GM19455 (cell line): ENCODE data around the gene MLXIP.
"Not testable (repeated sequence)": the region's sequence is repeated elsewhere in the genome, so short reads cannot be mapped to it uniquely, and the experiment has no call there.

Source experiments
- ATAC-seq: cut with Tn5 transposase; IDR thresholded peaks from one replicate; pipeline ENCODE4 v1.9.1; 2021; ENCODE audit not compliant: unreplicated experiment

The MLXIP gene

DNA sequence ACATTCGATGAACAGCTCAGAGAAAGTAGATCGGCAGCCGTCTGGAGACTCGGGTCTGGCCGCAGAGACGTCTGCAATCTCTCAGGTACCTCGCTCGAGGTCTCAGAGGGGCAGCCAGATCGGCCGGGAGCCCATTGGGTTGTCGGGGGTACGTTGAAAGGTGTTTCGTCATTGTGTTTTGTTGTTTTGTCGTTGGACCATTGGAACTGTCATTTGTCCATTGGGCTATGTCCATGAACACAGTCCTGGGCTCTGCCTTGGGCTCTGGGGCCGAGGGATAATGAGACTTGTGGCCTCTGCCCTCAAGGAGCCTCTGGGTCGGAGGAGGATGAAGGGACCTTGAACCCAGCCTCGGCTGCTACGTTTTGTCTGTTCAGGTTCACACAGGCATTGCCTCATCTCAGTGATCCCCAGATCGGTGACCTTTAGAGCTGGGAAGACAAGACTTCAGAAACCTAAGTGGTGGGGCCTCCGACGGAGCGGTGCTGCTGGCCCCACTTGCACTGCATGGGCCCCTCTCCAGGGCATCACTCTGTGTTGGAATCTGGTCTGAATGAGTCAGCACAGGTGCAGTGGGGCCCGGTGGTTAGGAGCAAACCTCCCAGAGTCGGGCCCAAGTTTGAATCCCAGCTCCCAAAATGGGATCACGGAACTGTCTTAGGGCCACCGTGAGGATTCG is 23.6 kb upstream of the MLXIP start:
- ATAC-seq, result no peak

DNA sequence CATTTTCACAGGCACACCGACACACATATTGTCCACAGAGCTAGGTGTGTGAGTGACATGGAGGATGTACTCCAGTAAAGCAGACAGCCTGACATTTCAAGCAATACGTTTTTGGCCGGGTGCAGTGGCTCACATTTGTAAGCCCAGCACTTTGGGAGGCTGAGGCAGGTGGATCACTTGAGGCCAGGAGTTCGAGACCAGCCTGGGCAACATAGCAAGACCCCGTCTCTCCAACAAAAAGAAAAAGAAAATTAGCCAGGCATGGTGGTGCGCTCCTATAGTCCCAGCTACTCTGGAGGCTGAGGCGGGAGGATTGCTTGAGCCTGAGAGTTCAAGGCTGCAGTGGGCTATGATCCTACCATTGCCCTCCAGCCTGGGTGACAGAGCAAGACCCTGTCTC is 22.1 kb upstream of the MLXIP start:
- ATAC-seq, result not testable (repeated sequence)

DNA sequence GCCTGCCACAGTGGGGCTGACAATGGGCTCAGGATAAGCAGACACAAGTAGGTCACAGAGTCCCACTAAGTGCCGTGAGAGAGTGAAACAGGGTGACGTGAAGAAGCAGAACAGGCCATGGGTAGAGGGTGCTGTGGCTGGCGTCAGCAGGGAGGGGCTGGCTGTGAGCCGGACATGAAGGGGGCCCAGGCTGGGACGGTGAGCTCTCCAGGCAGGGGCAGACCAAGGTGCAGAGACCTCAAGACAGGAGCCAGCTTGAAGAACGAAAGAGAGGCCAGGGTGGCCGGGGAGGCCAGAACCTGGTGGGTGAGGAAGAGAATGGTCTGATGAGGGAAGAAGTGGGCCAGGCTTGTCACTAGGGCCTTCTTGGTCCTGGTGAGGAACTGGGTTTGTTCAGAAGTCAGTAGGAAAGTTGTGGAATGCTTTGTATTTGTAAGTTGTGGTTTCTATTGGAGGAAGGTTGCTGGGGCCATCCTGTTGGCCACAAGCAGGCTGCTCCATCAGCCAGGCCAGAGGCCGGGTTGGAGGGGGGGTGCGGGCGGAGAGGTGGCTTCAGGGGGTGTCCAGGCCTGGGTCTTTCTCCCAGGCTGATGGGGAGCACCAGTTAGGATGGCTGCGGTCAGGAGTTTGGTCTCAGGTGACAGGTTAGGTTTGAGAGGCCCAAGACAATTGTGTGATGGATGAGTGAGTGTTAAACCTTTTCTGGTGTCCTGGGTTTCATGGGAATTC is 21.4 kb upstream of the MLXIP start:
- ATAC-seq, result no peak

DNA sequence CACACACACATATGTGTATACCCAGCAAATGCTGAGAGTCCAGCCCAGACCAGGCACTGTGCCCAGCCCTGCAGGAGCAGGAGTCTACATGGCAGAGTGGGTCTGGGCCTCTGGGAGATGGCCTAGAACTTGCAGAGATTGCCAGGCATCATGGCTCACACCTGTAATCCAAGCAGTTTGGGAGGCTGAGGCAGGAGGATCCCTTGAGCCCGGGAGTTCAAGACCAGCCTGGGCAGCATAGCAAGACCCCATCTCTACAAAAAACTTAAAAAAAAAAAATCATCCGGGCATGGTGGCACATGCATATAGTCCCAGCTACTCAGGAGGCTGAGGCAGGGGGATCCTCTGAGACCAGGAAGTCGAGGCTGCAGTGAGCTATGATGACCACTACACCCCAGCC is 20.8 kb upstream of the MLXIP start:
- ATAC-seq, result no peak

DNA sequence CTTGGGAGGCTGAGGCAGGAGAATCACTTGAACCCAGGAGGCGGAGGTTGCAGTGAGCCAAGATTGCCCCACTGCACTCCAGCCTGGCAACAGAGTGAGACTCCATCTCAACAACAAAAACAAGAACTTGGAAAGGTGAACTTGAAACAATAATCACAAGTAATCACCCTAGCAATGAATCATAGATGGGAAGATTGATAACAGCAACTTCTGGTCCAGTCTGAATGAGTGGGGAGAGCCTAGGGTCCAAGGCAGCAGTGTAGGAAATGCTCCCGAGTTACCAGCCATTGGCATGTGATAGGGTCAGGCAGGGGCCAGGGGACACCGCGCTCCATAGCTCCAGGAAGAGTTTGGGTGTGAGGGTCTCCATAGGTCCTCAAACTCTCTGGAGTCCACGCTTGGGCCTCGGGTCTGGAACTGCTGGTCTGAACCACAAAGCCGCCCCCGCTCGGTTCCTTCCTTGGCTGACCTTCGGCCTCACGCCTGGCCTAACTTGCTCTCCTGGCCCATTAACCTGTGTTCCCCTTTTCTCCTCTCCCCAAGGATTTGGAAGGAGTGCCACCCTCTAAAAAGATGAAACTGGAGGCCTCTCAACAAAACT is 19.9 kb upstream of the MLXIP start:
- ATAC-seq, result no peak

DNA sequence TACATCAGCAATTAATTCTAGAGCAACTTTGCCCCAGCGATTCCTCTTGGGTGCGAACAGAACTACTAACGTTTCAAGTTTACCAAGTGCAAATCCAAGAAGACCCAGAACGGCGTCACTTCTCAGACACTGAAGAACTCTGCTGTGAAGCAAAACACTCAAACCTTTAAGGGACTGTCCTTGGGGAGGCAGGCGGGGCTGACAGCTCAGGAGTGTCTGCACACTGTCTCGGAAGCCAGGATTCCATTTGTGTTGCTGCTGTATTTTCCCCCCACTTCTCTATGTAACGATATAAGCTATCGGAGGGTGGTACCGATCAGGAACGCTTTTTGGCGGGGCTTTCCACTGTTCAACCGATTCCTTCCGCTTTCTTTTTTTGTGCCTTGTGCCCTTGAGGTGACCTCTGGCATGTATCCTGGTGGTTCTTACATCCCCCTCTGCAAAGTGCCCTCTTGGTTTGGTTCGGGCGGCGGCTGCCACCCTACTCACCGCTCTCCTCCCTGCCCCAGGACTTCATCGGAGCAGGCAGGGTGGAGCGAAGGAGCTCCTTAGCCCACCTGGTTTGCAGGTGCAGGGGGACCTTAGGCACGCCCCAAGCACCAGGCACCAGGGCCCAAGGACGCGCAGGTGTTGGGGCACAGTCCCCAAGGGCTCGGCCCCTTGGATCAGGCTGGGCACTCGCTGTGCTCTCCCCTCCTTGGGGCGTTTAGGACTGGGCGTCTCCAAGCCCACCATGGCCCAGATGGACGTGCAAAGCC is 19.2 kb upstream of the MLXIP start:
- no peak for ATAC-seq

DNA sequence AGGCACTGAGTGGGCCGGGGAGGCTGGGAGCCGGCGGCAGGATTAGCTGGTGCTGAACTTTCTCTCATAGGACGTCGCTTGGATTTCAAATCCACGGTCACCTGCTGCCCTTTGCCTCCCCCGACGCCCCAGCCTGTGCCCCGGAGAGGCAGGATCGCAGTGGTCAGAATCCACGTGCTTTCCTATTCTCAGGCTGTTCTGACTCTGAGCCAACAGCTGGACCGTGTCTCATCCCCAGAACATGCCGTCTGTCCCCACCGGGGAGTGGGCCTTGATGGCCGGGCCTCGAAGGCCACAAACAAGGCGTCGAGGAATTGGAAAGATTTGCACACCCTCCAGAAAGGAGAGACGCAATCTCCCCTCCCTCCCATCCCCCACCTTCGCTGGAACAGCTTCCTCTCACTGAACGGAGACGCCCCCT is 18.5 kb upstream of the MLXIP start:
- no peak for ATAC-seq

DNA sequence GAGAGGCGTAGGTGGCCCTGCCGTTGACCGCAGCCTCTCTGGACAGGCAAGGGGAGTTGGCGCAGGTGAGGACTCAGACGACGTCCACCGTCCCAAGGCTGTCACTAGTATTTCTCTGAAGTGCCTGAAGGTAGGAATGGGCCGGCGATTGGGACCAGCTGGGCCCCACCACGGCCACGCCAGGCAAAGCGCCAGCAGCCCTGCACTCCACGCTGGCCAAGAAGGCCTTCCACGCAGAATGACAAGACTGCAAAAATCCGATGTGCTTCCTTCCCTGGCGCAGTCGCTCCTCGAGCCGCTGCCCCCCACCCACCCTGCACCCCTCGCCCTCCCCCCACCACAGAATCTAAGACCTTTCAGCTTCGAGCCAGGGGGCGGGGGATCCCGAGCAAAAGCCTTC is 17.3 kb upstream of the MLXIP start:
- ATAC-seq, result no peak

DNA sequence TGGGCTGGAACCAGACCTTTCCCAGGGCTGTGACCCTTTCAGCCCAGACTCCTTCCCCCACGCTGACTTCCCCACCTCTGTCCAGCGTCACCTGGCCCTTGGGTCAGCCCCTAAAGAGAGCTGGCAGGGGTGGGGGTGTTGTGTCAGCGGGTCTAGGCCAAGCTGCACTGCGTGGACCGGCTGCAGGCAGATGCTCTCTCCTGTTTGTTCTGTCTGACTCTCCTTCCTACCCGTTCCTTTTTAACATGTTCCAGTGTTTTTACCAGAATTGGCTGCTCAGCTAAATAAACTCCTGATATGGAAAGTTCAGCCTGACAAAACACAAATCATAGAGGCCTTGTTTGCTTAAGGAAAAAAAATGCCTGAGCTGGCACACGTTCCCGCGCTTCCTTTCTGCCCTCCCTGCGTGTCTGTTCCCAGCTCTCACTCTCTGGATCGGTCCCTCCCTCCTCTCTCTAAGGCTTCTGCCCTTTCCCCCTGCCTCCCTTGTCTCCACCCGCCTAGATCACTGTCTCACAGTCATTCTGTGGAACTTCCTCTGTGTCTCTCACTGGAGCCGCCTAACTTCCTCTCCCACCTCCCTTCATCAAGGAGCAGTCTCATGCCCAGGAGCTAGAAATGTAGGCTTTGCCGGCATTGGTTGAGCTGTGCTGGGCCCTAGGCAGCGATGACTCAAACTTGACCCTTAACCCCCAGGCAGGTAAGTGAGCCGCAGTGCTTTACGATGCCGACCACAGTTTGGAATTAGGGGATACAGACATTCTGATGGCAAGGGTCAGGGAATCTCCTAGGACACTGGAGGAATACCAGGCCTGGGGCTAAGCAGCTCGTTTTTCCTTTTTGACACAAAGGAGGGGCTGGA is 15.5 kb upstream of the MLXIP start:
- ATAC-seq, result no peak

DNA sequence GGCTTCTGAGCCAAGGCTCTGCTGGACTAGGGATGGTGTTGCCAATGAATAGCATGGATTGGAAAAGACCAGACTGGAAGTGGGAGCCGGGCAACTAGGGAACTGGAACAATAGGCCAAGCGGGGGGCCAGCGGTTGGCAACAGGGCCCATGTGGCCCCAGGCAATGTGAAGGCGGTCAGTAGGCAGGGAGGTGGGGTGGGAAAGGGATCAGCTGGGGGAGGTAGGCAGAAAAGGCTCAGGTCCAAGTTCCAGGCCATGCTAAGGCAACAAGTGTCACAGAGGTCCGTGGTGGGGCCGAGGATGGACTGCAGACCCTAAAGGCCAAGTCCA is 14.9 kb upstream of the MLXIP start:
- ATAC-seq, result no peak

DNA sequence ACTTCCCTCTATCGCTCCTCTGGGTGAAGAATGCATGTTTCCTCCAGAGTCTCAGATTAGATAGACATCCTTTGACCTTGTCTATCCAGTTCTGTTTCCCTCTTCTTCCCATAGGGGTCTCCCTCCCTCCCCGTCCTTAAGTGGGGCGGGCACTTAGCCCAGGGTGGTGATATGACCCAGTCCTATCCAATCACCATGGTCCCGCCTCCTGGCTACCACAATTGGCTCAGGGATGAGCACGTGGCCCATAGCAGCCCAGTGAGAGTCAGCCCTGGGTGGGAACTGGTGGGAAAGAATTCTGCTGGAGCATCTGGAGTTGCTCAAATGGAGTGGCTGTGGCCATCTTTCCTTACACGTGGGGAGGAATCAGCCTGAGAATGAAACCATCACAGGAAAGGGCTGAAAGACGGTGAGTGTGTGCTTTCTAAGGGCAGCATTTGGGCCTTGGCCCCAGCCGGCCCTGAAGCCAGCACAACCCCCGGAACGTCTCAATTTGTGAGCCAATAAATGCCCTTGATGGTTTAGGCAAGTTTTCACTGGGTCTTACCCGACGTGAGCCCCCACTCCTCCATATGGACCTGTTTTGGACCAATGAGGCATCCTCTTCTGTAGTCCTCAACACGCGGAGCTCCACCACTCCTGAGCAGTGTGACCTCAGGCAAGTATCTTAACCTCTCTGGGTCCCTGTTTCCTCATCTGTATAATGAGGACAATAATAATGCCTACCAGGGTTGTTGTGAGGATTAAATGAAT is 14.4 kb upstream of the MLXIP start:
- no peak for ATAC-seq

DNA sequence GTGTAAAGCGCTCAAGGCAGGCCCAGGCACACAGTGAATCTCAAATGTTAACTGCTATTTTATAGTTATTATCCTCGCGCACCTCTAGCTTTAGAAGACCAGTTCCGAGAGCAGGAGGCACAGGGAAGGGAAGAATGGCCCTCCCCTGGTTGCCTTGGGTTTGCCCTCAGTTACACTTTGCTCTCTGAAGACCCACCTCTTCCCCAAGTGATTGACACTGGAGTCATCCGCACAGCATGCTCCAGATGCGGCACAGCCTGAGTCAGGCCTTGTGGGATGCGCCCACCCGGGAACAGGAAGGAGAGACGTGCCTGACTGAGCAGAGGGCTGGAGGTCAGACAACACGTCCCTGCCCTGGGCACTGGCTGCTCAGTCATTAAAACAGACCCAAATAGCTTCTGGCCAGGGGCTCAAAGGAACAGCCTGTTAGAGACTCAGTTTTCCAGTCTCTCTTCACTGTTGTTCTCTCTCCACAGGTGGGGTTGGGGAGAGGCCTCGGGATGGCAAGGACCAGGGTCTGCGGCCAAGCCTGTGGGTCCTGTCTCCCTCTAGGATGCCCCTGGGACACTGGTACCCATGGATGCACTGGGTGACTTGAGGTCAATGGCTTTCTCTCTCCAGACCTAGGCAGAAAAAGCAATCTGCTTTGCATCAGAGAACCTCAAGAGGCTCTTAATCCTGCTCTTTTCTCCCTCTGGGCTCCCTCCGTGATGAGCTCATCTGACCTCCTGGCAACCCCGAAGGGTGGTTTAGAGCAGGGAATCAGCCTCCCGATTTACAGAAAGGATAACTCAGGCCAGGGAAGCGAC is 13.6 kb upstream of the MLXIP start:
- no peak for ATAC-seq

DNA sequence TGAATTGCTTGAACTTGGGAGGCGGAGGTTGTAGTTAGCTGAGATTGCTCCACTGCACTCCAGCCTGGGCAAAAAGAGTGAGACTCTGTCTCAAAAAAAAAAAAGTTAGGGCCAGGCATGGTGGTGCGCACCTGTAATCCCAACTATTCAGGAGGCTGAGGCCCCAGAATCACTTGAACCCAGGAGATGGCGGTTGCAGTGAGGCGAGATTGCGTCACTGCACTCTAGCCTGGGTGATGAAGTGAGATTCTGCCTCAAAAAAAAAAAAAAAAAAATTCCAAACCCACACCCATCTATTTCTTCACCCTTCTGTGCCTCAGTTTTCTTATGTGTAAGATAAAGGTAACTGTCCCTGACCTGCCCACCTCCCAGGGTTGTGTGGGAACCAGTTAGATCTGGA is 11.0 kb upstream of the MLXIP start:
- no peak for ATAC-seq

DNA sequence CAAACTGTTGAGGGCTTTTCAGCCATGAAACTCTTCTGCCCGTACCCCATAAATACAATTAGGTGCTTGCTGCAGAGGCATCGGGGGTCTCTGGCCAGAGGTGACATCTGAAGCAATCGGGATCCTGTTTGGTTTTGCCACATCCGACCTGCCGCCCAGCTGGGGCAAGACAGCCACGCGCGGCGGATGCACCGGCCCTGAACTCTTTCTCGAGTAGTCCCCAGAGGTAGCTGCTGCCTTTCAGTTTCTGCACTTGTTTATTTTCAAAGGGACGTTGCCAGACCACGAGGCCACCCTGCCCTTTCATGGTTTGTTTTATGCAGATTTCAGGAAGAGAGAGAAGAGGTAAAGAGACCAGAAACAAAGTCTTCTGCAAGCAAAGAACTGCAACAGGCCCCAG is 10.6 kb upstream of the MLXIP start:
- peak; percentile 90 for ATAC-seq

DNA sequence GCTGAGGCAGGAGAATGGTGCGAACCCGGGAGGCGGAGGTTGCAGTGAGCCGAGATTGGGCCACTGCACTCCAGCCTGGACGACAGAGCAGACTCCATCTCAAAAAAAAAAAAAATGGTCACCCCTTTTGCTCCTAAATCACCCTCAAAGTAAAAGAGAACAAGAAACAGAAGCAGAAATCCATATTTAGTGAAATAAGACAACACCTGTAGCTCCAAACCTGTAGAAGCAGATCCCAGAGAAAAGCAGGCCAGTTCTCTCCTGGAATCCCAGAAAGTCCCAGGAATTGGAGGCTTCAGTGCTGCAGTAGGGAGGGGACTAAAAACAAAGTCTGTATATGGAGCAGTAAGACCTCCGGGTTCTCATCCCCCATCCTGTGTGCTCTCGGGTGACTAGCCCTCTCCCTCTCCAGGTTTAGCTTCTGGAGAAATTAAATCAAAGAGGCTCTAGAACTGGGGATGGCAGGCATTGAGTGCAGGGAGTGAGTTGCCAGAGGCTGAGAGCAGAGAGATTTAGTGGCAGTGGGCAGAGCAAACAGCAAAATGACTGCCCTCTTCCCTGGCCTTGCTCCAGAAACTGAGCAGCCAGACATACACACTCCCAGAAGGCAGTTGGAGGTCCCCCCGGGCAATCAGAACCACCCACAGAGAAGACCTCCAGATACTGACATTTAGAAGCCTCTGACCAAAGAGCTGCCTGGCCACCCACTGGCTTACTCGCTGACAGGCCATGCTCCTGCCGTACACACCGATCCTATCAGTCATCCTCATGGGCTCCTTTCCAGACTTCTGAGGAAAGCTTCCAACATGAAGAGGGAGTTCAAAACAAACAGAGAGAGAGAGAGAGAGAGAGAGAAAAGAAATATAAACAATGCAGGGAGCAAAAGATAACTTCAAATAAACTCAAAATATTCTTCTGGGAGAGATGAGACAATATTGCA is 6.3 kb upstream of the MLXIP start:
- no peak for ATAC-seq

DNA sequence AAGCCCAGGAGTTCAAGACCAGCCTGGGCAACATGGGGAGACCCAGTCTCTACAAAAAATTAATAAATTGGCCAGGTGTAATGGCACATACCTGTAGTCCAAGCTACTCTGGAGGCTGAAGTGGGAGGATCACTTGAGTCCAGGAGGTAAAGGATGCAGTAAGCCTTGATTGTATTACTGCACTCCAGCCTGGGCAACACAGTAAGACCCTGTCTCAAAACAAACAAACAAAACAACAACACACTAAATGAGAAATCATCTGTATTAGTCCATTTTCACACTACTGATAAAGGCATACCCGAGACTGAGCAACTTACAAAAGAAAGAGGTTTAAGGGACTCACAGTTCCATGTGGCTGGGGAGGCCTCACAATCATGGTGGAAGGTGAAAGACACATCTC is 4.7 kb upstream of the MLXIP start:
- ATAC-seq, result no peak

DNA sequence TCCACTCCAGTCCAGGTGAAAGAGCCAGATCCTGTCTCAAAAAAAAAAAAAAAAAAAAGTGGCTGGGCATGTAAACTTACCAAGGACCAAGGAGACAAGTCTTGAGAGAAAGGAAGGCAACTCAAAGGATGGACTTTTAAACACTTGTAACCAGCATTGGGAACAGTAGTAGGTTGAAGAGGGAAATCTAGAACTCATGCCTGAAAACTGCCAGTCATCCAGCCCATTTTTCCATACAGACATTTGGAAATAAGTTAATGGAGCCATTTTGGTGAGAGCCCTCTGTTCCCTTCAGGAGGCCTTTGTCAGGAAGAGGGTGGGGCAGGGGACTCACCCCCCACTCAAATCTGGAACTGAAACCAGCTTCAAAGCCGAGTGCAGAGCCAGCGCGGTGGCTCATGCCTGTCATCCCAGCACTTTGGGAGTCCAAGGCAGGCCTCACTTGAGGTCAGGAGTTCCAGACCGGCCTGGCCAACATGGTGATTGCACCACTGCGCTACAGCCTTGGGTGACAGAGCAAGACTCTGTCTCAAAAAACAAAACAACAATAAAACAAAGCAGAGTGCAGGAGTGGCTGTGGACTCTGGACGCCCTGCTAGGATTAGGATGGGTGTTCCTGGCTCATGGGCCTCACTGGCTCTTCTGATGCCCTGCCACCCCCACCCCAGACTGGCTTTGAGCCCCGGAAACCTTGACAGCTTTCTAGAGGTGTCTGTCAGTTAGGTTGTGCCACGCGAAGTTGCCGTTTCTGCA is 1.6 kb upstream of the MLXIP start:
- no peak for ATAC-seq
